GM13977 (cell line): Measurements from ENCODE around the gene TIMM8B.

Source experiments
- DNase-seq: peaks from one replicate; pipeline ENCODE4 v3.0.0; 2012; ENCODE audit warnings: low spot score
- in situ Hi-C: fragments of 300-500 bp; cut with MboI; formaldehyde crosslinking; loops from one replicate; pipeline ENCODE4 v1.12.0; 2022; ENCODE audit warnings: low sequenced_read_pairs, low pct_unique_long_range_greater_than_20kb, mixed read lengths, inconsistent platforms; ENCODE audit not compliant: unreplicated experiment
- TF ChIP-seq, protein P1 (sequence below): IDR thresholded peaks from 2 replicates; pipeline ENCODE4 v1.5.1; 2012; ENCODE audit warnings: mild to moderate bottlenecking, control low read depth; ENCODE audit not compliant: insufficient read depth; ENCODE audit errors: extremely low read depth, missing control alignments

Gene TIMM8B

DNA sequence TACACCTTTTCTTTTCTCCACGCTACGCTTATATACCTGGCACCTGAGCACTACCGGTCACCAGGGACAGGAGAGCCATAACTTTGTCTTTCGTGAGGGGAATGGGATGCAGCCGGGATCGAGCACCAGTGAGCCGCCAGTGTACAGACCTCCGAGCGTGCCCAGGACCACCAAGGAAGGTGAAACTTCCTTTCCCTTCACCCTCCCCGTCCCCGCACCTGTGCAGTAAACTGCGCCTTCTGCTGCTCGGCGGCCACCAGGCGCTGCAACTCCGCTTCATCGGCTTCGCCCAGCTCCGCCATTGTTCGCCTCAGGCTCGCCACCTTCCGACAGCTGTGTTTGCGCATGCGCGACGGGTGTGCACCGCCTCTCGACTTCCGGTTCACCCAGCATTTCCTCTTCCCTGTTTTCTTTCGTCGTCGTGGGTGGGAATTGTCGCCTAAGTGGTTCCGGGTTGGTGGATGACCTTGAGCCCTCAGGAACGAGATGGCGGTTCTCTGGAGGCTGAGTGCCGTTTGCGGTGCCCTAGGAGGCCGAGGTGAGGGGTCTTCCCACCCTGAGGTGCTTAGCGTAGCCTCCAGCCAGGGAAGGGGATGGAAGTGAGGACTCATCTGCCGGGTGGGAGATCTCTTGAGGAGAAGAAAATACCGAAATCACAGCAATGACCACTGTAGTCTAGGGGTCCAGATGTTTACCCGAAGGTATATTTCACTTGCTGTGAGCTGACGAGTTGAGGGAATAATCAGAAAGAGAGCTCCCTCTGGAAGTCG lies at the start of gene TIMM8B, which contains the start of gene SDHD:
TSS of gene TIMM8B (minus strand) at position 335 of the 770 bp plus-strand sequence. CDS start at position 302, 33 bp downstream.
TSS of gene SDHD (plus strand) at position 452 of the 770 bp plus-strand sequence. CDS start at position 487, 35 bp downstream.
- DNase-seq = peak; percentile 90
- TF ChIP-seq, protein P1, sequence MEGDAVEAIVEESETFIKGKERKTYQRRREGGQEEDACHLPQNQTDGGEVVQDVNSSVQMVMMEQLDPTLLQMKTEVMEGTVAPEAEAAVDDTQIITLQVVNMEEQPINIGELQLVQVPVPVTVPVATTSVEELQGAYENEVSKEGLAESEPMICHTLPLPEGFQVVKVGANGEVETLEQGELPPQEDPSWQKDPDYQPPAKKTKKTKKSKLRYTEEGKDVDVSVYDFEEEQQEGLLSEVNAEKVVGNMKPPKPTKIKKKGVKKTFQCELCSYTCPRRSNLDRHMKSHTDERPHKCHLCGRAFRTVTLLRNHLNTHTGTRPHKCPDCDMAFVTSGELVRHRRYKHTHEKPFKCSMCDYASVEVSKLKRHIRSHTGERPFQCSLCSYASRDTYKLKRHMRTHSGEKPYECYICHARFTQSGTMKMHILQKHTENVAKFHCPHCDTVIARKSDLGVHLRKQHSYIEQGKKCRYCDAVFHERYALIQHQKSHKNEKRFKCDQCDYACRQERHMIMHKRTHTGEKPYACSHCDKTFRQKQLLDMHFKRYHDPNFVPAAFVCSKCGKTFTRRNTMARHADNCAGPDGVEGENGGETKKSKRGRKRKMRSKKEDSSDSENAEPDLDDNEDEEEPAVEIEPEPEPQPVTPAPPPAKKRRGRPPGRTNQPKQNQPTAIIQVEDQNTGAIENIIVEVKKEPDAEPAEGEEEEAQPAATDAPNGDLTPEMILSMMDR = no peak
- in situ Hi-C loops = no loop called here

GRCh38 chr11:112134473-112134872 lies 47.9 kb upstream of the TIMM8B start:
- no peak for DNase-seq
- in situ Hi-C loops = no loop called here
- TF ChIP-seq, protein P1 = no peak

DNA sequence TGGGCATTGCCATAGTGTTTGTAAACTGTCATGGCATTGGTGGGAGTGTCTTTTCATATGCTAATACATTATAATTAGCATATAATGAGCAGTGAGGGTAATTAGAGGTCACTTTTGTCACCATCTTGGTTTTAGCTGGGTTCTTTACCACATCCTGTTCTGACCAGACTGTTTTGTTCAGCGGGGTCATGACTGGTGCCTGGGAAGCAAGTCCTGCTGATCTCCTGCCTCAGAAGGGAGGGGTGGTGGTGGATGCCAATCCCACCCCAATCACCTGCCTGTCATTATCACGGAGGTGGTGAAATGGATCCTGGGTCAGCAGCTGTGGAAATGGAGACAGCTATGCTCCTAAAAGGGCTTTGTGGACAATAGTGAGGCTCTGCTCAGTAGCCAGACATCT lies 46.2 kb upstream of the TIMM8B start:
- DNase-seq = no peak
- in situ Hi-C loops = no loop called here
- TF ChIP-seq, protein P1 = no peak

- TF ChIP-seq, protein P1 = no peak
- no peak for DNase-seq
- in situ Hi-C loops = no loop called here
Measured at GRCh38 chr11:112129656-112130055, 43.1 kb upstream of the TIMM8B start.

DNA sequence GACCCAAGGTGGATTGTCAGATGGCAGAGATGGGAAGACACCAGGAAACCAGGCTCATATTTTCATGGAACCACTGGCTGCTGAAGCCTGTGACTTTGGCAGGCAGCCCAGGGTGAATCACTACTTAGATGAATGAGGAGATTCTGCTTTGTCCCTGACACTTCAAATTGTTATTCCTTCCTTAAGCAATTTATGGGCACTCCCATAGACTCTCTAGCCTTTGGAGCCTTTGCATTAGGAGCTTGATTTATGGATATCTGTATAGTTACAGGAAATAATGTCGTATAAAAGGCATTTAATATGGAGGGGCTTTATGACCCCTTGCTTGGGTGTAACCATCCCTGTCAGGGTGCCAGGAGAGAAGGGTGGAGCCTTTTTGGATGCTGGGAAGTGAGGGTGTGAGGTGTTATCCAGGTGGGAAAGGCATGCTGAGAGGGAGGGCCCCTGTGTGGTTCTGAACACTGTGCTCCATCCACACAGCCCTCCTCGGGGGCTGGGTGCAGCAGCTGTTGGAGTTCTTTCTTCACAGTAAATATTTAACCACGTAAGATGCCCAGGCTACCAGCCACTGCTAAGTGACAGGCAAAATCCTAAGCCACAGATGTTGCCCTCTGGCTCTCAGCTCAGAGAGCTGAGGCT lies 42.0 kb upstream of the TIMM8B start:
- no peak for DNase-seq
- in situ Hi-C loops = no loop called here

GRCh38 chr11:112127056-112127455 lies 40.5 kb upstream of the TIMM8B start:
- TF ChIP-seq, protein P1 = no peak
- in situ Hi-C loops = no loop called here

More for the DNA sequence above, 42.0 kb upstream of the TIMM8B start:
- TF ChIP-seq, protein P1 = no peak

More at GRCh38 chr11:112127056-112127455, 40.5 kb upstream of the TIMM8B start:
- no peak for DNase-seq
